ENCODE data around the gene PTCD1.

DNA sequence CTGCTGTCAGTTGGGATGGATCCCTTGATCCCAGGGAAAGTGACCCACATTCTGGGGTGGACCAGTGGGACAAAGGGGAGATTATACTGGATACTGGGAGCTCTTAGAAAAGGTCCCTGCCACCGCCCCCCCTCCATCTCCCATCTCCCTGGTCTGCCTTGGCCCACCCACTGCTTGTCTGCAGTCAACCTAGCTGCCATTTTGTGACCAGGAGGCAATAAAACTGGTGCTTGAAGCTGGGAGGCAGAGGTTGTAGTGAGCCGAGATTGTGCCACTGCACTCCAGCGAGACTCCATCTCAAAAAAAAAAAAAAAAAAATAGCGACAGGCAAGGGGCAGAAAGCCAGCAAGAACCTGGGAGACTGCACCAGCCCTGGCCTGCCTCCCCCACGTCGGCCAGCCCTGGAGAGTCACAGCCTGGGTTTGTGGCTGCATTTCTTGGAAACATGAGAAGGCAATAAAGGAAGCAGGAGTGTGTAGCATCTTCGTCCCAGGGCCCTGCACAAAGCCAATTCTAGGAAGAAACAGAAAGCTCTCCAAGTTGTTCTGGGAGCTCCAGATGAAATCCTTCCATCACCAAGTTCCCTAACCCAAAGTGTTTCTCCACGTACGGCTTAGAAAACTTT, 68.7 kb downstream of the PTCD1 start:
- TF ChIP-seq, protein P1, sequence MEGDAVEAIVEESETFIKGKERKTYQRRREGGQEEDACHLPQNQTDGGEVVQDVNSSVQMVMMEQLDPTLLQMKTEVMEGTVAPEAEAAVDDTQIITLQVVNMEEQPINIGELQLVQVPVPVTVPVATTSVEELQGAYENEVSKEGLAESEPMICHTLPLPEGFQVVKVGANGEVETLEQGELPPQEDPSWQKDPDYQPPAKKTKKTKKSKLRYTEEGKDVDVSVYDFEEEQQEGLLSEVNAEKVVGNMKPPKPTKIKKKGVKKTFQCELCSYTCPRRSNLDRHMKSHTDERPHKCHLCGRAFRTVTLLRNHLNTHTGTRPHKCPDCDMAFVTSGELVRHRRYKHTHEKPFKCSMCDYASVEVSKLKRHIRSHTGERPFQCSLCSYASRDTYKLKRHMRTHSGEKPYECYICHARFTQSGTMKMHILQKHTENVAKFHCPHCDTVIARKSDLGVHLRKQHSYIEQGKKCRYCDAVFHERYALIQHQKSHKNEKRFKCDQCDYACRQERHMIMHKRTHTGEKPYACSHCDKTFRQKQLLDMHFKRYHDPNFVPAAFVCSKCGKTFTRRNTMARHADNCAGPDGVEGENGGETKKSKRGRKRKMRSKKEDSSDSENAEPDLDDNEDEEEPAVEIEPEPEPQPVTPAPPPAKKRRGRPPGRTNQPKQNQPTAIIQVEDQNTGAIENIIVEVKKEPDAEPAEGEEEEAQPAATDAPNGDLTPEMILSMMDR (IDR thresholded peaks at IDR 0.05), result no peak
- no peak for TF ChIP-seq POLR2A (IDR thresholded peaks at IDR 0.05)

Data from ovary (tissue), 3 donors.